Thymus (tissue), 11 donors: ENCODE measurements around the gene DDB1. TPM values are rescaled to one million over a fixed set of nuclear protein-coding genes. Genes with fewer than 3 reads are reported as not detected.

Experiments
- DNase-seq, 9 donors: peaks; one replicate each; pipeline ENCODE4 v3.0.0-alpha.2; 2013; ENCODE audit warnings: low spot score in 9 of 9, low read depth in 6 of 9, missing footprints in 1 of 9
- H3K27ac ChIP-seq, 2 donors: one replicate each; pipeline ENCODE4 v1.5.1; 2013; ENCODE audit warnings: control low read depth in 1 of 2, low read depth in 1 of 2, low read length in 1 of 2, mild to moderate bottlenecking in 1 of 2, moderate library complexity in 1 of 2
- H3K27me3 ChIP-seq, 2 donors: one replicate each; pipeline ENCODE4 v1.5.1; 2013; ENCODE audit warnings: low read length in 1 of 2; ENCODE audit not compliant: control insufficient read depth in 2 of 2, insufficient read depth in 1 of 2
- H3K36me3 ChIP-seq, 2 donors: one replicate each; pipeline ENCODE4 v1.5.1; 2013; ENCODE audit warnings: low read length in 1 of 2, mild to moderate bottlenecking in 1 of 2, moderate library complexity in 1 of 2; ENCODE audit not compliant: control insufficient read depth in 2 of 2, insufficient read depth in 2 of 2
- H3K4me1 ChIP-seq, 2 donors: one replicate each; pipeline ENCODE4 v1.5.1; 2013; ENCODE audit warnings: low read length in 2 of 2; ENCODE audit not compliant: control insufficient read depth in 2 of 2, insufficient read depth in 2 of 2
- H3K4me3 ChIP-seq, 2 donors: one replicate each; pipeline ENCODE4 v1.5.1; 2013; ENCODE audit warnings: low read length in 2 of 2, control low read depth in 1 of 2, mild to moderate bottlenecking in 1 of 2
- H3K9me3 ChIP-seq, 2 donors: one replicate each; pipeline ENCODE4 v1.5.1; 2013; ENCODE audit warnings: low read length in 1 of 2, mild to moderate bottlenecking in 1 of 2; ENCODE audit not compliant: control insufficient read depth in 2 of 2, insufficient read depth in 1 of 2
- WGBS: extraction: QIAGEN DNeasy Blood & Tissue Kit; methylation state at CpG from one replicate; pipeline ENCODE4 v1.1.7; 2013; 5-methylcytosine and 5-hydroxymethylcytosine counted together
- polyA plus RNA-seq: library from polyadenylated mRNA; stranded (reverse); fragments of 200-250 nt; gene quantifications from one replicate; pipeline ENCODE4 v1.2.3, GENCODE V29; 2013
- total RNA-seq: library from RNA; stranded (reverse); fragments of 120-200 nt; gene quantifications from one replicate; pipeline ENCODE4 v1.2.4, GENCODE V29; 2013
- donor health status: healthy.

The DDB1 gene
- total and polyA plus RNA-seq, 2 donors = 129 to 197 TPM

DNA sequence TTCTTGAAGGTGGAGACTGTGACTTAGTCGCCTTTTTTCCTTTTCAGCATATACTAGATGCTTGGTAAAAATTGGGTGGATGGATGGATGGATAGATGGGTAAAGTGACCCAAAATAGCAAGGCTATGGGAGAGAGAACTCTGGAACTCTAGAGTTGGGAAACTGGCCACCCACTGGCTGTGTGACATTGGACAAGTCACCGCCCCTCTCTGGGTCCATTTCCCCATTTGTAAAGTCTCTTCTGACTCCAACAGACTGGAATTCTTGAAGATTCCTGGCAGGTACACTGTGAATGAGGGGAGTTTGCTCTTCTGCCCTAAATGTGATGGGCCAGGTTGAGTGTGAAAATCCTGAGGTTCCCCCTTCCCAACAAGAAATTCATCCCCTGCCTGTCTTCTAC is 8.1 kb upstream of the DDB1 start:
- H3K9me3 ChIP-seq = no peaks in the 10 kb centered on the region
- no peak for DNase-seq
- WGBS = 100% methylated on average over 2 of the region's 2 CpGs
- peaks cover 2 to 7% of the 10 kb centered on the region in 2 donors for H3K4me1 ChIP-seq
- H3K27ac ChIP-seq = no peak overlapping the region
- H3K27me3 ChIP-seq = no peaks in the 10 kb centered on the region
- H3K36me3 ChIP-seq = peaks cover 4 to 7% of the 10 kb centered on the region in 2 donors
- H3K4me3 ChIP-seq = no peak overlapping the region

DNA sequence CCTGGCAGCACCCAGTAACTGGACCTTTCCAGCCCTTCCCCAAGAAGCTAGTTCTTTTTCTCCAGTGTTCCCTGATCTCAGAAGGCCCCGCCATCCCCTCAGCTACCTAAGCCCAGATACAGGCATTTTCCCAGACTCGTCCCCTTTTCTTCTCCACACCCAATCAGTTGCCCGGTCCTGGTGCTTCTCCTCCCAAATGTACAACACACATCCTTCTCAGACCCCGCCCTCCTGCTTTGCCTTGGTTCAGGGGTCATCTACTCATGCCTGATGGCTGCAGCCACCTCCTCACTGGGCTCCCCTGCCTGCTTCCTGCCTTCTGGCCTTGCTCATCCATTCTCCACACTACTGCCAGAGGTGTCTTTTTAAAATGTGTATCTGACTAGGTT is 6.6 kb upstream of the DDB1 start:
- Histone ChIP-seq H3K4me3 (no peak overlapping the region), H3K9me3 (no peaks in the 10 kb centered on the region), H3K27ac (no peak overlapping the region), H3K27me3 (no peaks in the 10 kb centered on the region), H3K36me3 (peaks cover 0 to 5% of the 10 kb centered on the region in 2 donors), H3K4me1 (peaks cover 3 to 15% of the 10 kb centered on the region in 2 donors)
- 98% methylated on average over 4 of the region's 4 CpGs for WGBS
- DNase-seq = no peak

GRCh38 chr11:61338783-61339489 is 6.0 kb upstream of the DDB1 start:
- peaks cover 0 to 5% of the 10 kb centered on the region in 2 donors for H3K36me3 ChIP-seq
- DNase-seq = no peak
- WGBS = 94% methylated on average over 26 of the region's 26 CpGs

DNA sequence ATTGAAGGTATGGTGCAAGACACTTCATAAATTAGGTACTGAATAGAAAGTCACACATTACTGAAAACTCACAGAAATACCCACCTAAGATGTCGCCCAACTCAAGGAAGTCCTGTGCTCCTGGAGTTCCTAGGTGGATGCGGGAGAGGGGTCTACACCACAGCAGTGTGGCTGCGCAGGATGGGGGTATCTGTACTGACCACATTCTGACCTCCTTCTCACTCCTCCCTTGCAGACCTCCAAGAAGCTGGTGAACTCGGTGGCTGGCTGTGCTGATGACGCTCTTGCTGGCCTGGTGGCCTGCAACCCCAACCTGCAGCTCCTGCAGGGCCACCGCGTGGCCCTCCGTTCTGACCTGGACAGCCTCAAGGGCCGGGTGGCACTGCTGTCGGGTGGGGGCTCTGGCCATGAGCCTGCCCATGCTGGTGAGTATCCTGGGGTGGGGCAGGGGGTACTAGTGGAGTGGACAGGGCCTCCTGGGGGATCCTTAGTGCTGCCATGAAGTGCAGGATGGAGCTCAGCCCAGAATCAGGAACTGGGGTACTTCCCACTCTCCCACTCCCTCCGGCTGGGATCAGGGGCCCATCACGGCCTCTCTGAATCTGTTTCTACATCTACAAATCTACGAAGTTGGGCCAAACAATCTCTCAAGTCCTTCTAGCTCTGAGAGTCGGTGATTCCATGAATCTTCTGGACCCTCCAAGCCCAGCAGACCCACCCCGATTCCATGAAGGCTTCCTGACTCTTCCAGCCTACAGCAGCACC is 5.0 kb upstream of the DDB1 start:
- H3K4me3 ChIP-seq = no peak overlapping the region
- H3K36me3 ChIP-seq = peaks cover 0 to 5% of the 10 kb centered on the region in 2 donors
- no peak overlapping the region for H3K27ac ChIP-seq
- H3K4me1 ChIP-seq = peaks cover 3 to 27% of the 10 kb centered on the region in 2 donors
- WGBS = 96% methylated on average over 15 of the region's 15 CpGs
- no peak for DNase-seq
- H3K9me3 ChIP-seq = no peaks in the 10 kb centered on the region
- no peaks in the 10 kb centered on the region for H3K27me3 ChIP-seq

More at GRCh38 chr11:61338783-61339489, 6.0 kb upstream of the DDB1 start:
- Histone ChIP-seq H3K4me3 (no peak overlapping the region), H3K27ac (no peak overlapping the region), H3K27me3 (no peaks in the 10 kb centered on the region), H3K4me1 (peaks cover 3 to 20% of the 10 kb centered on the region in 2 donors), H3K9me3 (no peaks in the 10 kb centered on the region)

DNA sequence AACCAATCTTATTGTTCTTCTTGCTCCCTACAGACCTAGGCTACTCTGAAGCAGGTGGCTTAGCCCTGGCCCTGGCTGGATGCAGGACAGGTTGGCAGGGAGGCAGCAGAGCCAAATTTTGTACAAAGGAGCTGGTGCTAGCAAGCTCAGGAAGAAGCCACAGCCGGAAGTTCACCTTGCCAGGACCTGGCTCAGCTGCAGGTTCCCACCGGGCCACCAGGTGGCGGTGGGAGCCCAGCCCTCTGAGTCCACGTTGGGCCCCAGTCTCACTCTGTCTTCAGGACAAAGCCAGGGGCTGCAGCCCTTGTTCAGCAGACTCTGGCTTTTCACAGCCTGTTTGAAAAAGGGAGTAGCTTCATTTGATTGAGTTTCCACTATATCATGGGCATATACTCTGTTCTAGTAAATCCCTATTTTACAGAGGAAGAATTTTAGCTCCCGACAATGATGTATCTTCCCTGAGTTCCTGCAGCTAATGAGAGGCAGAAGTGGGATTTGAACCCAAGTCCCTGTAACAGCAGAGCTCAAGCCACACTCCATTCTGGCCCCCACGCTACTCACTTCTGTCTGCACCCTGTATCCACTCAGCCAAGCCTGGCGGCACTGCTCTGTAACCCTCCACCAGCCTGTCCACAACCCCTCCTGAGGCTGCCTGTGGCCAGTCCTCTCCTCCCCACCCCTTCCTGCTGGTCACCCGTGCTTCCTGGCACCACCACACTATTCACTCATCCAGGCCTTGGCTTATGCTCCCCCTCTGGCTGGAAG is 3.4 kb upstream of the DDB1 start:
- DNase-seq = peak; percentile 76 to 95 (median 87)

DNA sequence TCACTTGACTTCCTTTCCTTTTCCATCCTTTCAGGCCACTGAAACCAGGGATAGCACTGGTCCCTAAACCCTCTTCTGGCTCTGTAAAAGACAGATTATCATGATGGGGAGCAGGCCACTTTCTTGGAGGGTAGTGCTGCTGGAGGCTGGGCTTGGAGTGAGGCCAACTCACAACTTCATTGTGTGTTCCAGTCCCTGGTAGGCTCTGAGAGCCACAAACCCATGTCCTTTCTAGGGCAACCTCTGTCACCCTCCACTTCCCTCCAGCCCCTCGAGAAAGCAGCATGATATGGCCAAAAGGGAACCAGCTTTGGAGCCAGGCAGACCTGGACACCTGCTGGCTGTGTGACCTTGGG is 2.4 kb upstream of the DDB1 start:
- peaks cover 13 to 41% of the 10 kb centered on the region in 2 donors for H3K4me1 ChIP-seq
- no peaks in the 10 kb centered on the region for H3K27me3 ChIP-seq
- H3K4me3 ChIP-seq = no peak overlapping the region
- no peaks in the 10 kb centered on the region for H3K9me3 ChIP-seq
- no peak overlapping the region for H3K27ac ChIP-seq
- peaks cover 0 to 9% of the 10 kb centered on the region in 2 donors for H3K36me3 ChIP-seq
- DNase-seq = no peak
- 97% methylated on average over 1 of the region's 1 CpG for WGBS

More for the DNA sequence above, 3.4 kb upstream of the DDB1 start:
- peaks cover 11 to 38% of the 10 kb centered on the region in 2 donors for H3K4me1 ChIP-seq
- peaks cover 0 to 3% of the 10 kb centered on the region in 2 donors for H3K36me3 ChIP-seq
- H3K27ac ChIP-seq = peak overlapping the region; percentile 92
- no peak overlapping the region for H3K4me3 ChIP-seq
- no peaks in the 10 kb centered on the region for H3K9me3 ChIP-seq
- 37% methylated on average over 8 of the region's 8 CpGs for WGBS
- no peaks in the 10 kb centered on the region for H3K27me3 ChIP-seq

- H3K27me3 ChIP-seq = no peaks in the 10 kb centered on the region
- WGBS = 97% methylated on average over 16 of the region's 16 CpGs
- DNase-seq = no peak
- peaks cover 13 to 41% of the 10 kb centered on the region in 2 donors for H3K4me1 ChIP-seq
- H3K27ac ChIP-seq = peak overlapping the region in 1 of 2 donors; percentile 97
- no peak overlapping the region for H3K4me3 ChIP-seq
- H3K9me3 ChIP-seq = no peaks in the 10 kb centered on the region
- peaks cover 2 to 15% of the 10 kb centered on the region in 2 donors for H3K36me3 ChIP-seq
Measured at GRCh38 chr11:61334434-61335354, 1.8 kb upstream of the DDB1 start.
